Naive thymus-derived CD4-positive, alpha-beta T cell (primary cell): Measurements from ENCODE around the gene RAD23A. TPM values are rescaled to one million over a fixed set of nuclear protein-coding genes. Genes with fewer than 3 reads are reported as not detected.

ENCODE experiments used
- ATAC-seq: fragments of 150-1000 bp; cut with Tn5 transposase; 2 replicates; pipeline ENCODE4 v1.10.0; 2021; ENCODE audit warnings: mild to moderate bottlenecking, moderate library complexity
- CTCF ChIA-PET: fragments of 350-600 bp; sonication (Branson Sonifier 250); formaldehyde crosslinking; loops from one replicate; lab custom pipeline; 2021; ENCODE audit warnings: antibody characterized with exemption; lab: Charles Lee
- POLR2A ChIA-PET: fragments of 350-600 bp; sonication (Branson Sonifier 250); formaldehyde crosslinking; loops from one replicate; lab custom pipeline; 2021; ENCODE audit warnings: antibody characterized with exemption, inconsistent platforms; lab: Charles Lee
- DNase-seq, 9 donors: peaks; one replicate each; pipeline versions ENCODE4 v3.0.0 to v3.0.0-alpha.2; 2020 to 2022; ENCODE audit warnings: mixed read lengths in 1 of 9
- H3K27ac ChIP-seq: one replicate; pipeline ENCODE4 v1.7.0; 2013; ENCODE audit warnings: mild to moderate bottlenecking, low read depth, low read length, moderate library complexity
- H3K27me3 ChIP-seq, 2 donors: one replicate each; pipeline ENCODE4 v1.7.0; 2013; ENCODE audit warnings: low read length in 2 of 2, mild to moderate bottlenecking in 2 of 2, moderate library complexity in 2 of 2; ENCODE audit not compliant: control insufficient read depth in 2 of 2, insufficient read depth in 2 of 2
- H3K36me3 ChIP-seq, 3 experiments: 1 replicate in 2 of 3; 2 replicates in 1 of 3; pipeline ENCODE4 v1.7.0; 2013; ENCODE audit warnings: low read length in 3 of 3, mild to moderate bottlenecking in 3 of 3, moderate library complexity in 1 of 3; ENCODE audit not compliant: insufficient read depth in 3 of 3, control insufficient read depth in 2 of 3
- H3K4me1 ChIP-seq, 2 donors: one replicate each; pipeline ENCODE4 v1.7.0; 2013; ENCODE audit warnings: low read length in 2 of 2, mild to moderate bottlenecking in 2 of 2, moderate library complexity in 1 of 2; ENCODE audit not compliant: control insufficient read depth in 2 of 2, insufficient read depth in 2 of 2
- H3K4me3 ChIP-seq: 2 replicates; pipeline ENCODE4 v1.7.0; 2013; ENCODE audit warnings: mild to moderate bottlenecking, low read length
- H3K9me3 ChIP-seq, 3 experiments: 1 replicate in 2 of 3; 2 replicates in 1 of 3; pipeline ENCODE4 v1.7.0; 2013; ENCODE audit warnings: low read length in 3 of 3; ENCODE audit not compliant: control insufficient read depth in 2 of 3
- H3K27ac Mint-ChIP-seq, 9 donors: one replicate each; pipeline ENCODE4 v1.8.0; 2020 to 2022; ENCODE audit warnings: mixed read lengths in 9 of 9, mild to moderate bottlenecking in 8 of 9, moderate library complexity in 5 of 9, inconsistent platforms in 2 of 9
- H3K27me3 Mint-ChIP-seq, 5 donors: one replicate each; pipeline ENCODE4 v1.8.0; 2021 to 2022; ENCODE audit warnings: mixed read lengths in 5 of 5, mild to moderate bottlenecking in 1 of 5
- H3K36me3 Mint-ChIP-seq, 5 donors: one replicate each; pipeline ENCODE4 v1.8.0; 2020 to 2022; ENCODE audit warnings: mixed read lengths in 5 of 5, mild to moderate bottlenecking in 3 of 5, inconsistent platforms in 1 of 5
- H3K4me1 Mint-ChIP-seq, 7 donors: one replicate each; pipeline ENCODE4 v1.8.0; 2020 to 2022; ENCODE audit warnings: mixed read lengths in 7 of 7, mild to moderate bottlenecking in 3 of 7, inconsistent platforms in 1 of 7
- H3K4me3 Mint-ChIP-seq, 10 donors: one replicate each; pipeline ENCODE4 v1.8.0; 2020 to 2022; ENCODE audit warnings: mild to moderate bottlenecking in 10 of 10, mixed read lengths in 10 of 10, moderate library complexity in 6 of 10, inconsistent platforms in 2 of 10
- H3K9me3 Mint-ChIP-seq, 11 donors: one replicate each; pipeline ENCODE4 v1.8.0; 2020 to 2022; ENCODE audit warnings: mixed read lengths in 11 of 11, mild to moderate bottlenecking in 4 of 11, inconsistent platforms in 1 of 11, moderate library complexity in 1 of 11
- intact Hi-C, 2 donors: fragments of 100-400 bp; cut with micrococcal nuclease; formaldehyde crosslinking; loops; one replicate each; pipeline ENCODE4 v1.15.1; 2023
- microRNA-seq: library from miRNA; unstranded; fragments of <30 nt; microRNA quantifications from one replicate; pipeline ENCODE4 v1.2.0, GENCODE V29; 2022; ENCODE audit warnings: borderline microRNAs expressed
- polyA plus RNA-seq, 2 donors: library from polyadenylated mRNA; unstranded; fragments of 300-500 nt; fragmentation: Illumina TruSeq; gene quantifications; one replicate each; pipeline ENCODE4 v1.2.3, GENCODE V29; 2021
- total RNA-seq, 6 experiments: library from RNA in 5 of 6; stranded (reverse) in 5 of 6; gene quantifications; 1 replicate in 5 of 6; 2 replicates in 1 of 6; pipeline ENCODE4 v1.2.3 and lab custom pipeline; 2021 to 2026

RAD23A gene
- total and polyA plus RNA-seq, 7 experiments from 2014 or later: 75.0 to 111 (median 90.5) TPM

- Histone ChIP-seq H3K4me3 (no peak overlapping the region), H3K9me3 (no peaks in the 10 kb centered on the region), H3K27me3 (no peaks in the 10 kb centered on the region), H3K27ac (no peak overlapping the region), H3K36me3 (no peaks in the 10 kb centered on the region), H3K4me1 (no peaks in the 10 kb centered on the region)
- Mint-ChIP-seq H3K4me3 (no peak overlapping the region), H3K27ac (no peak overlapping the region), H3K4me1 (peaks cover 0 to 9% (median 5%) of the 10 kb centered on the region in 7 donors), H3K36me3 (peaks cover 0 to 11% (median 0%) of the 10 kb centered on the region in 5 donors), H3K9me3 (no peaks in the 10 kb centered on the region), H3K27me3 (peaks cover 0 to 12% (median 0%) of the 10 kb centered on the region in 5 donors)
- ATAC-seq (no peak), DNase-seq (no peak)
- intact Hi-C loops: no loop called here
- ChIA-PET POLR2A (no interaction called here), CTCF (interaction anchor here (0.6 kb wide), 1 partner anchor 37 kb away, joined by 3 read pairs; no protein-coding TSS in a partner anchor)
Observed at GRCh38 chr19:13002166-13002898, 56.7 kb downstream of the RAD23A start.

DNA sequence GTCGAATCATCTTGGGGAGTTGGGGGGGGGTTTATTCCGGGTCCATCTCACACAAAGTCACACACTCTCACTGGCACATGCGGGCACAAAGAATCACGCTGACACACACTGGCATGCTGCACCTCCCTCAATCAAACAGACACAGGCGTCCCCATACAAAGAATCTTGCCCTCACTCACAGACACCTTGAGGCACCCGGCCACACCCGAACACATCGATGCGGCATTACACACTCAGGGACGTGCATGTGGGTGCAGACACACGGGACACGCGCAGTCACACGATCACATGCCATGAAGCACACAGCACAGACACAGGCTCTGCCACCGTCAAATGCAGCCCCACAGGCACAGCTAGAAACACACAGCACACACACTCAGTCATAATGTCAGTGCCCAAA is 57.4 kb downstream of the RAD23A start:
- POLR2A ChIA-PET: no interaction called here
- H3K36me3 Mint-ChIP-seq: peaks cover 0 to 11% (median 4%) of the 10 kb centered on the region in 5 donors

More for the DNA sequence above, 57.4 kb downstream of the RAD23A start:
- H3K36me3 ChIP-seq: no peaks in the 10 kb centered on the region
- Mint-ChIP-seq H3K4me3 (no peak overlapping the region), H3K4me1 (peaks cover 0 to 5% (median 2%) of the 10 kb centered on the region in 7 donors), H3K9me3 (no peaks in the 10 kb centered on the region), H3K27me3 (peaks cover 0 to 8% (median under 1%) of the 10 kb centered on the region in 5 donors), H3K27ac (peak overlapping the region in 1 of 9 donors; percentile 72)
- DNase-seq (no peak), ATAC-seq (no peak)
- H3K4me1 ChIP-seq: no peaks in the 10 kb centered on the region
- H3K9me3 ChIP-seq: no peaks in the 10 kb centered on the region
- H3K27ac ChIP-seq: no peak overlapping the region
- CTCF ChIA-PET: interaction anchor here (0.5 to 0.6 kb wide), 2 partner anchors 38 to 250 kb away, joined by 3 to 5 read pairs; no protein-coding TSS in a partner anchor
- H3K27me3 ChIP-seq: no peaks in the 10 kb centered on the region
- no peak overlapping the region for H3K4me3 ChIP-seq
- intact Hi-C loops: no loop called here

Small RNA genes within 50 kb of the gene (microRNA-seq; reads per million reads assigned to microRNA genes)
- gene MIR5695: not detected
- not detected for gene MIR6515

Other genes with a start within 250 kb of the RAD23A start
- gene FBXW9, start 249.2 kb upstream of the RAD23A start, total RNA-seq: 1 to 10 TPM; 2.5 to 8.6 (median 4.3) TPM
- 1 to 10 TPM; 4.9 to 8.5 TPM for gene FBXW9, start 249.2 kb upstream of the RAD23A start, polyA plus RNA-seq
- gene TNPO2, start 221.9 kb upstream of the RAD23A start, total RNA-seq: 10 to 100 TPM; 53.5 to 78.7 (median 62.5) TPM
- 1 to 10 TPM; 2.0 to 3.8 TPM for gene TNPO2, start 221.9 kb upstream of the RAD23A start, polyA plus RNA-seq
- gene TRIR, start 211.2 kb upstream of the RAD23A start, total RNA-seq: 100 to 1,000 TPM; 175 to 225 (median 192) TPM
- gene TRIR, start 211.2 kb upstream of the RAD23A start, polyA plus RNA-seq: 100 to 1,000 TPM; 177 to 216 TPM
- gene GET3, start 208.4 kb upstream of the RAD23A start, total RNA-seq: 10 to 100 TPM; 22.6 to 60.3 (median 27.0) TPM
- 10 to 100 TPM; 47.1 to 50.4 TPM for gene GET3, start 208.4 kb upstream of the RAD23A start, polyA plus RNA-seq
- gene BEST2, start 194.1 kb upstream of the RAD23A start, total RNA-seq: not detected
- not detected for gene BEST2, start 194.1 kb upstream of the RAD23A start, polyA plus RNA-seq
- gene HOOK2, start 170.3 kb upstream of the RAD23A start, total RNA-seq: 10 to 100 TPM; 16.6 to 37.5 (median 22.3) TPM
- 1 to 10 TPM; 4.0 to 5.3 TPM for gene HOOK2, start 170.3 kb upstream of the RAD23A start, polyA plus RNA-seq
- gene JUNB, start 154.4 kb upstream of the RAD23A start, total RNA-seq: 1,000 to 10,000 TPM in 2 of 5 experiments, 100 to 1,000 TPM in 3; 107 to 2,198 (median 203) TPM
- gene JUNB, start 154.4 kb upstream of the RAD23A start, polyA plus RNA-seq: 1,000 to 10,000 TPM in 1 of 2 donors, 100 to 1,000 TPM in 1; 690 to 1,125 TPM
- gene PRDX2, start 144.1 kb upstream of the RAD23A start, total RNA-seq: 100 to 1,000 TPM in 3 of 5 experiments, 10 to 100 TPM in 2; 75.1 to 297 (median 117) TPM
- 100 to 1,000 TPM; 313 to 359 TPM for gene PRDX2, start 144.1 kb upstream of the RAD23A start, polyA plus RNA-seq
- gene THSD8, start 143.8 kb upstream of the RAD23A start, total RNA-seq: 10 to 100 TPM in 1 of 5 experiments, 1 to 10 TPM in 2, under 1 TPM in 1, not detected in 1; 0.80 to 18.9 (median 2.1) TPM
- gene THSD8, start 143.8 kb upstream of the RAD23A start, polyA plus RNA-seq: not detected
- gene RNASEH2A, start 139.3 kb upstream of the RAD23A start, total RNA-seq: 10 to 100 TPM in 2 of 5 experiments, 1 to 10 TPM in 3; 1.6 to 30.9 (median 9.3) TPM
- gene RNASEH2A, start 139.3 kb upstream of the RAD23A start, polyA plus RNA-seq: 10 to 100 TPM; 20.3 to 20.4 TPM
- not detected for gene RTBDN, start 111.3 kb upstream of the RAD23A start, total RNA-seq
- gene RTBDN, start 111.3 kb upstream of the RAD23A start, polyA plus RNA-seq: not detected
- under 1 TPM in 4 of 5 experiments, not detected in 1; 0.51 to 0.93 (median 0.71) TPM for gene MAST1, start 107.3 kb upstream of the RAD23A start, total RNA-seq
- gene MAST1, start 107.3 kb upstream of the RAD23A start, polyA plus RNA-seq: 1 to 10 TPM in 1 of 2 donors, under 1 TPM in 1; 0.70 to 3.5 TPM
- 10 to 100 TPM; 14.2 to 29.9 (median 28.1) TPM for gene DNASE2, start 64.4 kb upstream of the RAD23A start, total RNA-seq
- 10 to 100 TPM; 43.6 to 52.9 TPM for gene DNASE2, start 64.4 kb upstream of the RAD23A start, polyA plus RNA-seq
- under 1 TPM in 2 of 5 experiments, not detected in 3; 0.32 to 0.41 TPM for gene KLF1, start 58.7 kb upstream of the RAD23A start, total RNA-seq
- gene KLF1, start 58.7 kb upstream of the RAD23A start, polyA plus RNA-seq: not detected
- 10 to 100 TPM; 40.1 to 74.2 (median 54.5) TPM for gene GCDH, start 54.7 kb upstream of the RAD23A start, total RNA-seq
- gene GCDH, start 54.7 kb upstream of the RAD23A start, polyA plus RNA-seq: 10 to 100 TPM; 22.0 to 23.2 TPM
- gene SYCE2, start 26.6 kb upstream of the RAD23A start, total RNA-seq: 1 to 10 TPM in 3 of 5 experiments, under 1 TPM in 1, not detected in 1; 0.78 to 3.3 (median 2.3) TPM
- gene SYCE2, start 26.6 kb upstream of the RAD23A start, polyA plus RNA-seq: 1 to 10 TPM in 1 of 2 donors, not detected in 1; 1.4 TPM
- gene FARSA, start 12.2 kb upstream of the RAD23A start, total RNA-seq: 100 to 1,000 TPM in 1 of 5 experiments, 10 to 100 TPM in 4; 25.9 to 109 (median 52.6) TPM
- gene FARSA, start 12.2 kb upstream of the RAD23A start, polyA plus RNA-seq: 10 to 100 TPM; 58.0 to 88.3 TPM
- 1,000 to 10,000 TPM in 1 of 5 experiments, 100 to 1,000 TPM in 4; 449 to 1,130 (median 502) TPM for gene CALR, start 7.3 kb upstream of the RAD23A start, total RNA-seq
- 100 to 1,000 TPM; 142 to 155 TPM for gene CALR, start 7.3 kb upstream of the RAD23A start, polyA plus RNA-seq
- gene GADD45GIP1, start 11.4 kb downstream of the RAD23A start, total RNA-seq: 10 to 100 TPM in 4 of 5 experiments, 1 to 10 TPM in 1; 8.5 to 17.0 (median 13.8) TPM
- 10 to 100 TPM; 58.1 to 60.3 TPM for gene GADD45GIP1, start 11.4 kb downstream of the RAD23A start, polyA plus RNA-seq
- not detected for gene DAND5, start 23.7 kb downstream of the RAD23A start, total RNA-seq
- gene DAND5, start 23.7 kb downstream of the RAD23A start, polyA plus RNA-seq: not detected
- gene NFIX, start 49.6 kb downstream of the RAD23A start, total RNA-seq: 1 to 10 TPM; 2.4 to 7.7 (median 6.3) TPM
- gene NFIX, start 49.6 kb downstream of the RAD23A start, polyA plus RNA-seq: under 1 TPM; 0.41 to 0.77 TPM
- gene LYL1, start 157.0 kb downstream of the RAD23A start, total RNA-seq: 10 to 100 TPM in 1 of 5 experiments, 1 to 10 TPM in 4; 4.6 to 22.6 (median 7.8) TPM
- gene LYL1, start 157.0 kb downstream of the RAD23A start, polyA plus RNA-seq: 1 to 10 TPM; 2.4 to 2.9 TPM
- 10 to 100 TPM; 64.2 to 96.4 (median 87.8) TPM for gene TRMT1, start 170.9 kb downstream of the RAD23A start, total RNA-seq
- 10 to 100 TPM; 22.6 to 36.3 TPM for gene TRMT1, start 170.9 kb downstream of the RAD23A start, polyA plus RNA-seq
- gene NACC1, start 172.4 kb downstream of the RAD23A start, total RNA-seq: 10 to 100 TPM; 18.0 to 72.7 (median 22.4) TPM
- gene NACC1, start 172.4 kb downstream of the RAD23A start, polyA plus RNA-seq: 1 to 10 TPM; 1.7 to 2.0 TPM
- 10 to 100 TPM; 42.6 to 76.2 (median 68.5) TPM for gene STX10, start 204.5 kb downstream of the RAD23A start, total RNA-seq
- gene STX10, start 204.5 kb downstream of the RAD23A start, polyA plus RNA-seq: 10 to 100 TPM; 45.9 to 63.7 TPM
- gene IER2, start 204.5 kb downstream of the RAD23A start, total RNA-seq: 100 to 1,000 TPM; 135 to 558 (median 246) TPM
- 100 to 1,000 TPM; 121 to 139 TPM for gene IER2, start 204.5 kb downstream of the RAD23A start, polyA plus RNA-seq